Smooth muscle cell (in vitro differentiated cells): ENCODE results near the gene RPH3AL. TPM values are rescaled to one million over a fixed set of nuclear protein-coding genes. Genes with fewer than 3 reads are reported as not detected.
"Not testable (repeated sequence)": the region's sequence is repeated elsewhere in the genome, so short reads cannot be mapped to it uniquely, and the experiment has no call there.

Experiments used
- DNase-seq: peaks from one replicate; lab custom pipeline; 2025; ENCODE audit not compliant: unreplicated experiment; lab: John Stamatoyannopoulos, UW
- H2AFZ ChIP-seq: fragments of 200-600 bp; sonication (generic); 2 replicates; pipeline ENCODE4 v1.6.0; 2016; ENCODE audit warnings: antibody characterized with exemption, low read depth, mild to moderate bottlenecking
- H3F3A ChIP-seq: fragments of 200-600 bp; sonication (generic); 2 replicates; pipeline ENCODE4 v1.6.0; 2017; ENCODE audit warnings: antibody characterized with exemption, low read depth
- H3K27ac ChIP-seq: fragments of 200-600 bp; sonication (generic); 2 replicates; pipeline ENCODE4 v1.5.1; 2016; ENCODE audit warnings: low read depth, mild to moderate bottlenecking
- H3K27me3 ChIP-seq: fragments of 200-600 bp; sonication (generic); 2 replicates; pipeline ENCODE4 v1.6.1; 2016; ENCODE audit warnings: low read depth, mild to moderate bottlenecking
- H3K36me3 ChIP-seq: fragments of 200-600 bp; sonication (generic); 2 replicates; pipeline ENCODE4 v1.5.1; 2016; ENCODE audit warnings: low read depth
- H3K4me1 ChIP-seq: fragments of 200-600 bp; sonication (generic); 2 replicates; pipeline ENCODE4 v1.5.1; 2016; ENCODE audit warnings: low read depth
- H3K4me2 ChIP-seq: fragments of 200-600 bp; sonication (generic); 2 replicates; pipeline ENCODE4 v1.6.0; 2016; ENCODE audit warnings: mild to moderate bottlenecking
- H3K4me3 ChIP-seq: fragments of 200-600 bp; sonication (generic); 2 replicates; pipeline ENCODE4 v1.5.1; 2016; ENCODE audit warnings: mild to moderate bottlenecking
- H3K79me2 ChIP-seq: fragments of 200-600 bp; sonication (generic); 2 replicates; pipeline ENCODE4 v1.6.0; 2016; ENCODE audit warnings: low read depth, mild to moderate bottlenecking
- H3K9ac ChIP-seq: fragments of 200-600 bp; sonication (generic); 2 replicates; pipeline ENCODE4 v1.6.0; 2016; ENCODE audit warnings: low read depth
- H3K9me3 ChIP-seq: fragments of 200-600 bp; sonication (generic); replicated peaks from 2 replicates; pipeline ENCODE4 v1.5.1; 2016; ENCODE audit warnings: low read depth
- H4K20me1 ChIP-seq: fragments of 200-600 bp; sonication (generic); 2 replicates; pipeline ENCODE4 v1.6.0; 2016; ENCODE audit warnings: low read depth
- CTCF ChIP-seq: fragments of 200-600 bp; sonication (generic); IDR thresholded peaks from 2 replicates; pipeline ENCODE4 v1.5.1; 2017; ENCODE audit warnings: borderline replicate concordance, mild to moderate bottlenecking, antibody characterized with exemption; ENCODE audit not compliant: insufficient read depth, poor library complexity, severe bottlenecking
- WGBS: methylation state at CpG from one replicate; pipeline ENCODE4 v1.1.7; 2016; ENCODE audit warnings: low lambda C conversion rate; 5-methylcytosine and 5-hydroxymethylcytosine counted together
- polyA plus RNA-seq: library from polyadenylated mRNA; unstranded; fragments of >200 nt; fragmentation: Nextera tagmentation; extraction: Ambion mirVana; gene quantifications from 2 replicates; pipeline ENCODE4 v1.2.1, GENCODE V29; 2016
- total RNA-seq: library from RNA; depleted of rRNA; stranded (reverse); fragments of >200 nt; gene quantifications from 2 replicates; pipeline ENCODE4 v1.2.3, GENCODE V29; 2014

RPH3AL gene
- total and polyA plus RNA-seq, 2 experiments from 2014 or later, result 1.8 to 3.3 TPM

GRCh38 chr17:219696-220095, 132.9 kb downstream of the RPH3AL start:
- Histone ChIP-seq H3K27ac (no peak overlapping the region), H2AFZ (no peak overlapping the region), H3K27me3 (no peaks in the 10 kb centered on the region), H3K4me2 (no peak overlapping the region), H3F3A (no peaks in the 10 kb centered on the region), H3K4me1 (no peaks in the 10 kb centered on the region), H3K36me3 (no peaks in the 10 kb centered on the region), H3K9me3 (no peaks in the 10 kb centered on the region), H3K4me3 (no peak overlapping the region), H3K79me2 (no peaks in the 10 kb centered on the region), H3K9ac (no peak overlapping the region), H4K20me1 (no peaks in the 10 kb centered on the region)
- WGBS, result 96% methylated on average over 10 of the region's 10 CpGs
- DNase-seq, result no peak
- no peak for TF ChIP-seq CTCF

GRCh38 chr17:218432-219110, 134.0 kb downstream of the RPH3AL start:
- DNase-seq, result no peak
- 84% methylated on average over 8 of the region's 8 CpGs for WGBS
- H3K4me3 ChIP-seq, result no peak overlapping the region

DNA sequence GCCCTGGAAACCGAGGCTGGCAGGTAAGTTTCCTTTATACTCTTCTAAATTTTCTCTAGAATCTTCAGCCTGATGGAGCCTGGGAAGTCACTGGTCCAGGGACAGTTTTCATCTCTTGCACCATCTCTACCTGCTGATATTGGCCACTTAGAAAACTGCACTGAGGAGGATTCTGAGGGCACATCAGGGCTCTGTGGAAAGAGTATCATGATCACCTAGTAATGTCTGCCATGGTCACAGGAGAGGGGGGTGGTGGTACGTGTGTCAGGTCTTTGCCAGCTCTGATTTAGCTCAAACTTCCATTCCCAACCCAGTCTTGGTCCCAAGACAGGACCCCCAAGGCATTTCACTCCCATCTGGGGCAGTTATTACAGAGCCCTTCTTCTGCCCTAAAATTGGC, 136.0 kb downstream of the RPH3AL start:
- H3K27me3 ChIP-seq, result no peaks in the 10 kb centered on the region
- H4K20me1 ChIP-seq, result no peaks in the 10 kb centered on the region
- 53% methylated on average over 2 of the region's 2 CpGs for whole genome bisulfite sequencing
- no peak overlapping the region for H2AFZ ChIP-seq
- H3F3A ChIP-seq, result no peaks in the 10 kb centered on the region
- no peak for DNase-seq
- H3K79me2 ChIP-seq, result no peaks in the 10 kb centered on the region
- no peak overlapping the region for H3K27ac ChIP-seq
- no peaks in the 10 kb centered on the region for H3K36me3 ChIP-seq
- H3K4me3 ChIP-seq, result no peak overlapping the region
- H3K4me2 ChIP-seq, result no peak overlapping the region
- no peak for TF ChIP-seq CTCF
- H3K9ac ChIP-seq, result no peak overlapping the region
- no peaks in the 10 kb centered on the region for H3K9me3 ChIP-seq
- H3K4me1 ChIP-seq, result no peaks in the 10 kb centered on the region

More at GRCh38 chr17:218432-219110, 134.0 kb downstream of the RPH3AL start:
- no peak for TF ChIP-seq CTCF
- Histone ChIP-seq H3K36me3 (no peaks in the 10 kb centered on the region), H3K4me1 (no peaks in the 10 kb centered on the region), H3K4me2 (no peak overlapping the region), H3K9me3 (no peaks in the 10 kb centered on the region), H3K79me2 (no peaks in the 10 kb centered on the region), H3K9ac (no peak overlapping the region), H2AFZ (no peak overlapping the region), H3K27me3 (no peaks in the 10 kb centered on the region), H3K27ac (no peak overlapping the region), H4K20me1 (no peaks in the 10 kb centered on the region), H3F3A (no peaks in the 10 kb centered on the region)

DNA sequence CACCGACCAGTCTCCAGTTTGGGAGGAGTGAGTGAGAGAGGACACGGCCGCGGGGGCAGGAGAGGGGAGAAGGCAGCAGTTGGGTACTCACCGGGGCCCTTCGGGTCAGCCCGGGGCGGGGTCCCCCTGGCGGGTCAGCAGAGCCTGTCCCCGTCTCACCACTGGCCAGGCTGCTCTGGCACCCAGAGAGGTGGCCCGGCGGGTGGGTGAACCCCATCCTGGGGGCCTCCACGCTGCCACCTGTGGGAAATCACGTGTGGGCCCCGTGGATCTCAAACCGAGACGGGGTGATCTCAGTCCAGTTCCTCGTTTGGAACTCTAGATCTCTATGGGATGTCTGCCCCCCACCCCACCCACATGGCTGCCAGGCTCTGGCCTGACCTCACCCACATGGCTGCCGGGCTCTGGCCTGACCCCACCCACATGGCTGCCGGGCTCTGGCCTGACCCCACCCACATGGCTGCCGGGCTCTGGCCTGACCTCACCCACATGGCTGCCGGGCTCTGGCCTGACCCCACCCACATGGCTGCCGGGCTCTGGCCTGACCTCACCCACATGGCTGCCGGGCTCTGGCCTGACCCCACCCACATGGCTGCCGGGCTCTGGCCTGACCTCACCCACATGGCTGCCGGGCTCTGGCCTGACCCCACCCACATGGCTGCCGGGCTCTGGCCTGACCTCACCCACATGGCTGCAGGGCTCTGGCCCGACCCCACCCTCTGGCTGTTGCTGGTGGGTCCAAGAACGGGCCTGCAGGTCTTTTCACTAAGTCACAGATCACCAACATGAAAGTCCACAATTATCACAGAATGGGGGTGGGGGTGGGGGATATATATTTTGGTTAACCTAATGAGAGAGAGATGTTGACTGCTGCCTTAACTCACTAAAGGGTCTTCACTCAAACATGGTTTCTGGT, 136.8 kb downstream of the RPH3AL start:
- 74% methylated on average over 23 of the region's 29 CpGs for WGBS
- not testable (repeated sequence) for H3K4me3 ChIP-seq, H3F3A ChIP-seq, H3K27ac ChIP-seq, H3K27me3 ChIP-seq, H3K9ac ChIP-seq, H3K4me2 ChIP-seq, H3K4me1 ChIP-seq, DNase-seq, H4K20me1 ChIP-seq, H3K36me3 ChIP-seq, H2AFZ ChIP-seq, H3K9me3 ChIP-seq, H3K79me2 ChIP-seq
